DOHH2 (cell line): Measurements from ENCODE around the gene TMEM208.

ENCODE experiments used
- EZH2phosphoT487 ChIP-seq: fragments of 200-600 bp; sonication (generic); IDR thresholded peaks from 2 replicates; pipeline ENCODE4 v1.6.1; 2017; ENCODE audit warnings: borderline replicate concordance, mild to moderate bottlenecking, antibody characterized with exemption, low read length, moderate library complexity, mixed read lengths
- TF ChIP-seq, protein P1 (sequence below): fragments of 200-600 bp; sonication (generic); IDR thresholded peaks from one replicate; pipeline ENCODE4 v1.5.1; 2014; ENCODE audit warnings: antibody characterized with exemption, mild to moderate bottlenecking, low read depth, low read length; ENCODE audit not compliant: poor library complexity, severe bottlenecking

DNA sequence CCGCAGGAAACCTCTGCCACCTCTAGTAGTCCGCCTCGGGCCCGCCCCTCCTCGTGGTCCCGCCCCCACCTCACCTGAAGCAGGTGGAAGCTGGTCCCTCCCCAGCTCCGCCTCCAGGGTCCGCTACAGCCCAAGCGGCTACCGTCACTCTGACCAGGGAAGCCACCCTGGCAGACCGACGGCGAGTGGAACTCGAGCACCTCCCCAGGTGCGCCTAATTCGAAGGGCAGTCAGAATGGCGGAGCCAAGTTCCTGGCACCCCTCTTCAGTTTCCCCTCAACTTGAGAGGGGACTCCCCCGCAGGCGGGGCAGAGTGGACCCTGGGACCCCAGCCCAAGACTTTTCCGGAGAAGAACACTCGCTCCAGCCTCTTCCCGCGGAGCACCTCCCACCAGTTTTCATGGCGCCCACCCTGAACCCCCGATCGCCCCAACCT, 19.8 kb downstream of the TMEM208 start:
- TF ChIP-seq, protein P1, sequence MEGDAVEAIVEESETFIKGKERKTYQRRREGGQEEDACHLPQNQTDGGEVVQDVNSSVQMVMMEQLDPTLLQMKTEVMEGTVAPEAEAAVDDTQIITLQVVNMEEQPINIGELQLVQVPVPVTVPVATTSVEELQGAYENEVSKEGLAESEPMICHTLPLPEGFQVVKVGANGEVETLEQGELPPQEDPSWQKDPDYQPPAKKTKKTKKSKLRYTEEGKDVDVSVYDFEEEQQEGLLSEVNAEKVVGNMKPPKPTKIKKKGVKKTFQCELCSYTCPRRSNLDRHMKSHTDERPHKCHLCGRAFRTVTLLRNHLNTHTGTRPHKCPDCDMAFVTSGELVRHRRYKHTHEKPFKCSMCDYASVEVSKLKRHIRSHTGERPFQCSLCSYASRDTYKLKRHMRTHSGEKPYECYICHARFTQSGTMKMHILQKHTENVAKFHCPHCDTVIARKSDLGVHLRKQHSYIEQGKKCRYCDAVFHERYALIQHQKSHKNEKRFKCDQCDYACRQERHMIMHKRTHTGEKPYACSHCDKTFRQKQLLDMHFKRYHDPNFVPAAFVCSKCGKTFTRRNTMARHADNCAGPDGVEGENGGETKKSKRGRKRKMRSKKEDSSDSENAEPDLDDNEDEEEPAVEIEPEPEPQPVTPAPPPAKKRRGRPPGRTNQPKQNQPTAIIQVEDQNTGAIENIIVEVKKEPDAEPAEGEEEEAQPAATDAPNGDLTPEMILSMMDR, result no peak
- no peak for TF ChIP-seq EZH2phosphoT487
